Activated CD4-positive, alpha-beta T cell treated with anti-CD3 and anti-CD28 coated beads for 36 hours (primary cell): Measurements from ENCODE around the gene ROR1. TPM values are rescaled to one million over a fixed set of nuclear protein-coding genes. Genes with fewer than 3 reads are reported as not detected.
"Not testable (repeated sequence)": the region's sequence is repeated elsewhere in the genome, so short reads cannot be mapped to it uniquely, and the experiment has no call there.

ENCODE experiments used
- ATAC-seq: fragments of 200-7000 bp; cut with Tn5 transposase; one replicate; pipeline ENCODE4 v1.10.0; 2021; ENCODE audit warnings: mild to moderate bottlenecking, moderate library complexity
- CTCF ChIA-PET: fragments of 350-600 bp; sonication (Branson Sonifier 250); formaldehyde crosslinking; loops from one replicate; lab custom pipeline; 2021; ENCODE audit warnings: antibody characterized with exemption; lab: Charles Lee
- POLR2A ChIA-PET: fragments of 350-600 bp; sonication (Branson Sonifier 250); formaldehyde crosslinking; loops from one replicate; lab custom pipeline; 2021; ENCODE audit warnings: antibody characterized with exemption, inconsistent platforms; lab: Charles Lee
- DNase-seq: peaks from one replicate; pipeline ENCODE4 v3.0.0-alpha.2; 2020
- H3K27ac Mint-ChIP-seq: one replicate; pipeline ENCODE4 v1.8.0; 2021; ENCODE audit warnings: mixed read lengths
- H3K27me3 Mint-ChIP-seq: one replicate; pipeline ENCODE4 v1.8.0; 2021; ENCODE audit warnings: mixed read lengths
- H3K36me3 Mint-ChIP-seq: one replicate; pipeline ENCODE4 v1.8.0; 2021; ENCODE audit warnings: low read depth, mixed read lengths
- H3K4me1 Mint-ChIP-seq: one replicate; pipeline ENCODE4 v1.8.0; 2021; ENCODE audit warnings: mixed read lengths
- H3K4me3 Mint-ChIP-seq: one replicate; pipeline ENCODE4 v1.8.0; 2021; ENCODE audit warnings: mild to moderate bottlenecking, moderate library complexity, mixed read lengths
- H3K9me3 Mint-ChIP-seq: one replicate; pipeline ENCODE4 v1.8.0; 2021; ENCODE audit warnings: low read depth, mixed read lengths
- intact Hi-C, 2 experiments: fragments of 100-400 bp; cut with DNase I in 1 of 2; cut with micrococcal nuclease in 1 of 2; formaldehyde crosslinking; loops; one replicate each; pipeline versions ENCODE4 v1.14.2 to v1.15.1; 2022 to 2024; cut with DNase I, micrococcal nuclease
- total RNA-seq, 2 experiments: library from RNA; stranded (reverse); gene quantifications; one replicate each; pipeline ENCODE4 v1.2.3, GENCODE V29; 2021

Gene ROR1
- total RNA-seq, 2 experiments from 2014 or later, result 0.21 TPM; not detected in 1

DNA sequence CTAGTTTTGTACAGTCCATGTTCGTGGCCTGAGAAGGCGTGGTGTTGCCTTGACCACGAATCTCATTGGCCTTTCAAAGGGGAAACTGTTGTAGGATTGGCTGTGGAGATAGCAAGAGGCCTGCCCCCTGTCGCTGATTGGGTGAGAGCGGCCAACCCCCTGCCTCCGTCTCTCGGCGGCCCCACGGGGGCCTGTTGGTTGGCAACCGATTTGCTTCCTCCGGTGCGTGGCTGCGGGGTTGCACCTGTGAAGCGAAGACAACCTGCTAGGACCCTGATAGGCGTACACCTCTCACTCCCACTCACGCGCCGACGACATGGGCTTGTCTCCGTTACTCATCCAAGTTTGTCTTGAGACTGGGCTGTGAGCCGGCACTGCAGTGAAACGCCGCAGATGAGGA is 429.6 kb downstream of the ROR1 start, which contains the start of gene UBE2U:
UBE2U (plus strand) TSS at position 204 of the 400 bp plus-strand sequence. CDS start 428 bp downstream, outside the sequence.
- ChIA-PET POLR2A (no interaction called here), CTCF (no interaction called here)
- DNase-seq (no peak), ATAC-seq (no peak)
- Mint-ChIP-seq H3K36me3 (no peaks in the 10 kb centered on the region), H3K4me1 (peaks cover 5% of the 10 kb centered on the region), H3K27me3 (peaks cover 10% of the 10 kb centered on the region), H3K4me3 (no peak within 1 kb of the TSS), H3K27ac (no peak within 1 kb of the TSS), H3K9me3 (no peaks in the 10 kb centered on the region)
- intact Hi-C loops, result no loop called here

GRCh38 chr1:64209221-64209620 is 435.4 kb downstream of the ROR1 start:
- H3K36me3 Mint-ChIP-seq, result no peaks in the 10 kb centered on the region
- ChIA-PET POLR2A (no interaction called here), CTCF (no interaction called here)
- intact Hi-C loops, result no loop called here
- no peak overlapping the region for H3K4me3 Mint-ChIP-seq
- peaks cover 16% of the 10 kb centered on the region for H3K27me3 Mint-ChIP-seq
- H3K9me3 Mint-ChIP-seq, result no peaks in the 10 kb centered on the region
- ATAC-seq (no peak), DNase-seq (no peak)
- no peaks in the 10 kb centered on the region for H3K4me1 Mint-ChIP-seq
- H3K27ac Mint-ChIP-seq, result no peak overlapping the region

DNA sequence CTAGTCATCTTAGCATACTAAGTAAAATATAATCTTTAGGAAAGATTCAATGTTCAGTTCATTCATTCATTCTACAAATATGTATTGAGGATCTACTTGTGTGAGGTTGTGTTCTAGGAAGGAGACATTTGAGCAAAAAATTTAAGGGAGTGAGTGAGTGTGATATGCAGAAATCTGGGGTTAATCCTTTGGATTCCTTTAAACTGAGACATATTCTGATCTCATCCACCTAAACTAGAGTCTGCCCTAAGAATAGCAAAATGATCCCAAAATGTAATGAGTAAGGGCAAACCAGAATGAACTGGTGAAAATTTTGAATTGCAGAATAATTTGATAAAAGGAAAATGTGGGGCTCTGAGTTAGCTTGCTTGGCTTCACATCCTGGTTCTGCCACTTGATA is 438.2 kb downstream of the ROR1 start:
- no peak overlapping the region for H3K4me3 Mint-ChIP-seq
- ChIA-PET CTCF (no interaction called here), POLR2A (no interaction called here)
- H3K36me3 Mint-ChIP-seq, result no peaks in the 10 kb centered on the region
- H3K27ac Mint-ChIP-seq, result no peak overlapping the region
- no peaks in the 10 kb centered on the region for H3K4me1 Mint-ChIP-seq
- H3K27me3 Mint-ChIP-seq, result peaks cover 17% of the 10 kb centered on the region
- DNase-seq (no peak), ATAC-seq (no peak)
- no peaks in the 10 kb centered on the region for H3K9me3 Mint-ChIP-seq
- intact Hi-C loops, result no loop called here

DNA sequence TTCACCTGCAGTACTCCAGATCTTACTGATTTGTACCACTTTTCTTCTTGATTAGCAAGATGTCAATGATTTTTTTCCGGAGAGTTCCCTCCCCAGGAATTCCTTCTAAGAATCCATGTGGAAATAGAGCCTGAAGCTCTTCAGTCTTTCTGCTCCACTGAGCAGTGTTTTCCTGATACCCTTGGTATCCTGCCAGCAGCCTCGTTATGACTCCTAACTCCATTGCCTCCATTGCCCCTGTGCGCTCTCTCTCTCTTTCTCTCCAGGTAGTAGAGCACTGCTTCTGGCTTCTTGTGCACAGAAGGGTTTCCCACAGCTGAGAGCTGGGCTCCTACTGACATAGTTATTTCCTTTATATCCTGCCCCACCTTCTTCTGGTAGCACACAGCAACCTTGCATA is 441.8 kb downstream of the ROR1 start:
- H3K36me3 Mint-ChIP-seq, result no peaks in the 10 kb centered on the region
- H3K27me3 Mint-ChIP-seq, result peaks cover 27% of the 10 kb centered on the region
- no peak for DNase-seq
- ATAC-seq, result no peak
- H3K4me3 Mint-ChIP-seq, result no peak overlapping the region
- H3K4me1 Mint-ChIP-seq, result no peaks in the 10 kb centered on the region
- POLR2A ChIA-PET, result no interaction called here
- no peak overlapping the region for H3K27ac Mint-ChIP-seq
- intact Hi-C loops, result no loop called here
- H3K9me3 Mint-ChIP-seq, result no peaks in the 10 kb centered on the region
- CTCF ChIA-PET, result no interaction called here

GRCh38 chr1:64220241-64220640 is 446.4 kb downstream of the ROR1 start:
- no peaks in the 10 kb centered on the region for H3K9me3 Mint-ChIP-seq
- ATAC-seq (no peak), DNase-seq (no peak)
- H3K4me1 Mint-ChIP-seq, result peaks cover 11% of the 10 kb centered on the region
- intact Hi-C loops, result loop anchor here in 1 of 2 experiments (5.0 kb wide), 1 partner anchor 48 kb away; no protein-coding TSS in a partner anchor
- ChIA-PET POLR2A (no interaction called here), CTCF (no interaction called here)
- H3K36me3 Mint-ChIP-seq, result no peaks in the 10 kb centered on the region
- no peak overlapping the region for H3K27ac Mint-ChIP-seq
- H3K27me3 Mint-ChIP-seq, result peaks cover 30% of the 10 kb centered on the region
- no peak overlapping the region for H3K4me3 Mint-ChIP-seq

DNA sequence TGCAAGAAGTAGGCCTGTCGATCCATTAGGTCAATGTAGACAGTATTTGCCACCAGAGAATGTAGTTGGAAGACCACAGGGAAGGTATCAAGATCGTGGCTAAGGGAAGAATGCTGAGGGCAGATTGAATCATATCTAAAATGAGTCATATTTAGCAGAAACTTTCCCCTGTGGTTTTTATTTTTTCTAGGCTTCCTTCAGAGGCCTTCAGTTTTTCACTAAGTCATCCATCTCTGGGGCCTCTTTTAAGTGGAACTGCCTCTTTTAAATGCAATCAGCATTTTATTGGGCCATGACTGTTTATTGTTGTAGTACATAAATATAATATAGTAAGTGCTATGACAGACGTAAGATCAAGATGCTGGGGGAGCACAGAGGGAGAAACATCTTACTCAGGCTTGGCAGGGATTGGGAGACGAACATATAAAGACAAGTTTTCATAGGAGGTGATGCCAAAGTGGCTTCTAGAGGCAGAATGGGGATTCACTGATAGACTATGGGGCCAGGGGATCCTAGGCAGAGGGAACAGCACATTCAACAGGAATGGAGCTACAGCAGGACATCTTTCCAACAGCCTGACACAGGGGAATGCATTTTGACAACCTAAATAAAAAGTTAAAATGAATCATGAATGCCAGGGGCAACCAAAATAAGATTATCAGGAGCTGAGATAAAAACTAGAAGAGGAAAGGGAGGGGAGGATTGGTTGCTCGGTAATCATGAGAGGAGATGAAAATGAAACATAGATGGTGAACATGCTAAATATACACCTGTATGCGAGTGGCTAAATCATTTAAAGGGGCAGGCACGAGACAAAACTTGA is 449.7 kb downstream of the ROR1 start:
- no peak for DNase-seq
- intact Hi-C loops, result loop anchor here (2.0 to 5.0 kb wide), 2 partner anchors 51 kb away; no protein-coding TSS in a partner anchor
- no peaks in the 10 kb centered on the region for H3K9me3 Mint-ChIP-seq
- peaks cover 11% of the 10 kb centered on the region for H3K4me1 Mint-ChIP-seq
- POLR2A ChIA-PET, result no interaction called here
- H3K27ac Mint-ChIP-seq, result peak overlapping the region; percentile 58
- H3K4me3 Mint-ChIP-seq, result no peak overlapping the region
- peak; percentile 82 for ATAC-seq
- peaks cover 33% of the 10 kb centered on the region for H3K27me3 Mint-ChIP-seq
- H3K36me3 Mint-ChIP-seq, result no peaks in the 10 kb centered on the region
- CTCF ChIA-PET, result no interaction called here

DNA sequence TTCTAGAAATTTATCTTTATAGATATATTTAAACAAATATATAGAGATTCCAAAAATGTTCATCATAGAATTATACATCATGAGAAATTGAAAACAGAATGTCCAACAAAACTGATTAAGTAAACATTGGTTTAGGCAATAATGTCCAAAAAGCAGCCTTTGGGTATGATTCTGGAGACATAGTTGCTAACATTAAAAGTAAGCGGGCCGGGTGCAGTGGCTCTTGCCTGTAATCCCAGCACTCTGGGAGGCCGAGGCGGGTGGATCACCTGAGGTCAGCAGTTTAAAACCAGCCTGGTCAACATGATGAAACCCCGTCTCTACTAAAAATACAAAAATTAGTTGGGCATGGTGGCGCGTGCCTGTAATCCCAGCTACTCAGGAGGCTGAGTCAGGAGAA is 450.4 kb downstream of the ROR1 start:
- Mint-ChIP-seq H3K4me1 (peaks cover 11% of the 10 kb centered on the region), H3K27me3 (peaks cover 29% of the 10 kb centered on the region)
- POLR2A ChIA-PET, ATAC-seq, H3K27ac Mint-ChIP-seq, H3K36me3 Mint-ChIP-seq, DNase-seq, CTCF ChIA-PET, H3K4me3 Mint-ChIP-seq, H3K9me3 Mint-ChIP-seq: not testable (repeated sequence)
- intact Hi-C loops, result loop anchor here in 1 of 2 experiments (5.0 kb wide), 1 partner anchor 52 kb away; no protein-coding TSS in a partner anchor

GRCh38 chr1:64228167-64228957 is 454.5 kb downstream of the ROR1 start:
- no peak overlapping the region for H3K27ac Mint-ChIP-seq
- ChIA-PET CTCF (interaction anchor here (0.9 kb wide), 1 partner anchor 13 kb away, joined by 8 read pairs; no protein-coding TSS in a partner anchor), POLR2A (no interaction called here)
- ATAC-seq (no peak), DNase-seq (no peak)
- H3K9me3 Mint-ChIP-seq, result no peaks in the 10 kb centered on the region
- H3K4me3 Mint-ChIP-seq, result no peak overlapping the region
- peaks cover 20% of the 10 kb centered on the region for H3K27me3 Mint-ChIP-seq
- intact Hi-C loops, result no loop called here
- H3K4me1 Mint-ChIP-seq, result peaks cover 7% of the 10 kb centered on the region
- no peaks in the 10 kb centered on the region for H3K36me3 Mint-ChIP-seq

GRCh38 chr1:64229307-64229706 is 455.5 kb downstream of the ROR1 start:
- no peak for DNase-seq
- ChIA-PET POLR2A (no interaction called here), CTCF (no interaction called here)
- Mint-ChIP-seq H3K4me3 (no peak overlapping the region), H3K27ac (no peak overlapping the region), H3K4me1 (no peaks in the 10 kb centered on the region), H3K27me3 (peaks cover 23% of the 10 kb centered on the region), H3K9me3 (no peaks in the 10 kb centered on the region), H3K36me3 (no peaks in the 10 kb centered on the region)
- no peak for ATAC-seq
- intact Hi-C loops, result no loop called here
